Activated T-cell treated with anti-CD3 and anti-CD28 coated beads, Interleukin-2, amount 50 U/mL, for 24 hours (primary cell): Measurements from ENCODE around the gene GMIP.
A peak's percentile ranks its signal among the peaks of the same experiment; 100 is the strongest.

Source experiments
- DNase-seq: peaks from one replicate; pipeline ENCODE4 v3.0.0-alpha.2; 2020
- H3K27ac Mint-ChIP-seq: 2 replicates; pipeline ENCODE4 v1.8.0; 2020; ENCODE audit warnings: mild to moderate bottlenecking, mixed read lengths
- H3K27me3 Mint-ChIP-seq: 2 replicates; pipeline ENCODE4 v1.8.0; 2020; ENCODE audit warnings: mixed read lengths
- H3K36me3 Mint-ChIP-seq: 2 replicates; pipeline ENCODE4 v1.8.0; 2020; ENCODE audit warnings: low read depth, mixed read lengths
- H3K4me1 Mint-ChIP-seq: 2 replicates; pipeline ENCODE4 v1.8.0; 2020; ENCODE audit warnings: low read depth, mixed read lengths
- H3K4me3 Mint-ChIP-seq: 2 replicates; pipeline ENCODE4 v1.8.0; 2020; ENCODE audit warnings: mild to moderate bottlenecking, moderate library complexity, mixed read lengths
- H3K9me3 Mint-ChIP-seq: 2 replicates; pipeline ENCODE4 v1.8.0; 2020; ENCODE audit warnings: mixed read lengths

Gene GMIP

DNA sequence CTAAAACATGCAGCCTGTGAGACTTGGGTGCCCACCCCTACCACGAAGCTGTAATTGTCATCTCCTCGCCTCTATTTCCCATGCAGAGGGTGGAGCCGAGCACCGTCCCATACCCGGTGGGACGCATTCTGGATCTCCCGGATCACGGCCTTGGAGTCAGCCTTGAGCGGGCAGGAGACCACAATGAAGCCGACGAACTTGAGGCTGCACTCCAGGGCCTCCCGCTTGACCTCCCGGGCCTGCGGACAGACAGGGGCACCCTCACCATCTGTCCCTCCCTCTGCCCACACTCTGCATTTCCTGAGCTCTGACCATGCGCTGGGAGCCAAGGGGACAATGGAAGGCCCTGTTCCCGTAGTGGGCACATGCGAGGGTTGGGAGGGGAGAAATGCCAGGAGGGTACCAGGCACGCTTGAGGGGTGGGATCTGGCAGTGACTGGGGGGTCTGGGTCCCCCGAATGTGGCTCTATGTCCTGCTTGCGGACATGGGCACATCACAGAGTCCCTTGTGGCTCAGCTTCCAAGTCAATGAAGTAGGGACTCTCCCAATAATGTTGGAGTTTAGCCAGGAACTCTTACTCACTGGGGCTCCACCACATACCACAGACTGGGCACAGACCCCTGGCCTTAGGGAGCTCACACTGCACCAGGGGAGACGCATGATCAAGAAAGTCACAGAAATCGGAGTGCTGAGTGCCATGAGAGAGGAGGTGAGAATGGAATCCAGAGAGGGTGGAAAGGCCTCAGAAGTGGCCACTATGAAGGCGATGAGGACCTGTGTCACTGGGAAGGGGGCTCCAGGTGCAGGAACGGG lies 9.2 kb upstream of the GMIP start:
- Mint-ChIP-seq H3K9me3 (no peaks in the 10 kb centered on the region), H3K27ac (no peak overlapping the region), H3K36me3 (peaks cover 94% of the 10 kb centered on the region), H3K4me3 (no peak overlapping the region), H3K27me3 (no peaks in the 10 kb centered on the region), H3K4me1 (no peaks in the 10 kb centered on the region)
- no peak for DNase-seq

DNA sequence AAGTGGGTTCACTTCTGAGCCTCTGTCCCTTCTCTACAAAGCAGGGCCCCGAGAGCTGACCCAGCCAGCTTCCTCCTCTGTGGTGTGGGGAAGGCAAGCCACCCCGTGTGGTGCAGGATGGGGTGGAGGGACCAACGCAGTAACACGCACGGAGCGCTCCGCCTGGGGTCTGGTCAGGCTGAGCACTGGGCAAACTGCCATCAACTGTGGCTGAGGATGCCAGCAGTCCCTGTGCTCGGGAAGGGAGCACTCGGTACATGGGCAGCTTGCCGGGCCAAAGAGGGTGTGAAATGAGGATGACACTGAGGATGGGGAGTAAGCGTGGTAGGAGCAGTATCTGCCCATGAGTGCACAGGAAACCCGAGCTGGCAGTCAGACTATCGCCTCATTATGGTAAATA lies 7.6 kb upstream of the GMIP start:
- Mint-ChIP-seq H3K9me3 (no peaks in the 10 kb centered on the region), H3K27me3 (no peaks in the 10 kb centered on the region), H3K4me3 (no peak overlapping the region), H3K4me1 (no peaks in the 10 kb centered on the region), H3K36me3 (peaks cover 94% of the 10 kb centered on the region), H3K27ac (peak overlapping the region; percentile 64)
- DNase-seq = no peak

DNA sequence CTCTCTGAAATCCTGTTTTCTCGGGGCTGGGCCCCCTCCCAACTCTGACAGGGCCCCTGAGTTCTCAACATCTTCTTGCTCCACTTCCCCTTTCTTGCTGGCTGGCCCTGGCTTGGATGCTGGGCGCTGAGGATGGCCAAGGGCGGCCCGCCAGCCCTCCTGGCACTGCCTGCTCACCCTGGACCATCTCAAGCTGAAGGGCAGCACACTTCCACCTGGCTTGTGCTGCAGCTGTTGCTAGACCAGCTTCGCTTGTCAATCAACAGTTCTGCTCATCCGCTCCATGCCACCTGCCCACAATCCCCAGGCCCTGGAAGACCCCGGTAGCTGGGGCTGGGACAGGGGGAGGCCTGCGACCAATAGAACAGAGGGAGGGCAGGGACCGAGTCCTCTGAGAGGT lies 6.9 kb upstream of the GMIP start:
- no peak overlapping the region for H3K4me3 Mint-ChIP-seq
- H3K4me1 Mint-ChIP-seq = no peaks in the 10 kb centered on the region
- H3K9me3 Mint-ChIP-seq = no peaks in the 10 kb centered on the region
- H3K27ac Mint-ChIP-seq = peak overlapping the region; percentile 8
- H3K36me3 Mint-ChIP-seq = peaks cover 94% of the 10 kb centered on the region
- H3K27me3 Mint-ChIP-seq = no peaks in the 10 kb centered on the region
- DNase-seq = no peak

DNA sequence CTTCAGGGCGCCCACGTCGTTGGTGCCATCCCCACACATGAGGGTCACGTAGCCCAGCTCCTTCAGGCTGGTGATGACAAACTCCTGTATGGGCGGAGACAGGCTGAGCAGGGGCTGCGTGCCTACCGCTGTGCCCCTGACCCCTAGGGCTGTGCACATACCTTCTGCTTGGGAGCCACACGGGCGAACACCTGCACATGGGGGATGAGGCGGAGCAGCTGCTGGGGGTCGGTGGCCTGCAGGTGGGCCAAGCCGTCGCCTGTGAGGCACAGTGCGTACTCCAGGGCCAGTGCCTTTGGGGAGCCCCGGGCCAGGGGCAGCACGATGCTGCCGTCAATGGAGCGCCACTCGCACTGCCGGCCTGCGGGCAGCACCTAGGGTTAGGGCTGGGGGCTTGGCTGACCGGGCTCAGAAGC lies 6.1 kb upstream of the GMIP start:
- Mint-ChIP-seq H3K4me1 (no peaks in the 10 kb centered on the region), H3K9me3 (no peaks in the 10 kb centered on the region), H3K27ac (peak overlapping the region; percentile 55), H3K27me3 (no peaks in the 10 kb centered on the region), H3K36me3 (peaks cover 94% of the 10 kb centered on the region), H3K4me3 (no peak overlapping the region)
- no peak for DNase-seq

DNA sequence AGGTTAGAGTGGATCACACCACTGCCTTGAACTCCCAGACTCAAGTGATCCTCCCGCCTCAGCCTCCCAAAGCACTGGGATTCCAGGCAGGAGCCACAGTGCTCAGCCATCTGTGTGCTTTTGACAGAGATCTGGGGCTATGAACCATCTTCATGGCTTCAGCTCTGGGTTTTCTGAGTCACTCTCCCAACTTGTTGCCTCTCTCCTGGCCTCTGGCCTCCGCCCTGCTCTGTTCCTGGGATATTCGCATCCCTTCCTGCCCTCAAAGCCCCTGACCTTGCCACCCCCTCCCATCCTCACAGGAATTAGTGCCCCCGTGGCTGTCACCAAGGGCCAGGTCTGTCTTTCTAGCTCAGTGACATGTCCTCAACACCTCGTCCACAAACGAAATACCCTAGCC lies 5.7 kb upstream of the GMIP start:
- Mint-ChIP-seq H3K4me3 (no peak overlapping the region), H3K9me3 (no peaks in the 10 kb centered on the region), H3K36me3 (peaks cover 94% of the 10 kb centered on the region), H3K27ac (peak overlapping the region; percentile 55), H3K4me1 (peaks cover 2% of the 10 kb centered on the region), H3K27me3 (no peaks in the 10 kb centered on the region)
- DNase-seq = no peak

DNA sequence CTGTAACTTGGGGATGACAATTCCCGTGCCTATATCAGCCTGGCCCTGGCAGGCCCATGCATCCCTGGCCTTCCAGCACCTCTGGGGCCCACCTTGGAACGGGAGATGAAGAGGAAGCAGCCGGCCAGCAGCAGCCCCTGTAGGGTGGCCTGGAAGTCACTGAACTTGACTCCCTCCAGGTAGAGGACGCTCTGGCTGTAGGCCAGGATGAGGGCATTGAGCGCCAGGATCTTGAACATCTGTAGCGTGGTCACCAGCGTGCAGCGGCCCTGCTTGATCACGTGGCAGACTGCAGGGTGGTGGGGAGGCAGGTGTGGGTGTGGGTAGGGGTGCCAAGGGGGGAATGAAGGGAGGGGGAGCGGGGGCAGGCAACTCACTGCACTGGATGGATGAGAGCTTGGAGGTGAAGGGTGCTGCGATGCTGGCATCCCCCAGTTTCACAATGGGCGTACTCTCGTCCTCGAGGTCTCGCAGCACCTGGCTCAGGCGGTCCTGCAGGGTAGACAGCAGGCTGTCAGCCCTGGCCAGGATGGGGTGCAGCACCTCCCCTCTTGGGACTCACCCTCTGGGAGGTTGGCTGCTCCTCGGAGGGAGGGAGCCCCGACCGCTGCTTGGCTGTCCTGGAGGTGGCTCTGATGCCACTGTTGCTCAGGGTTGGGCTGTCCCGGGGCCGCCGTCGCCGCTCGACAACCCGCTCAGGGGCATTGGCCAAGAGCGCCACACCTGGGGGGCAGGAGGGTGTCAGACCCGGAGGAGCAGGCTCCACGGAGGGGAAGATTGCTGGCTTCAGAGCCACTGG lies 3.8 kb upstream of the GMIP start:
- Mint-ChIP-seq H3K27me3 (no peaks in the 10 kb centered on the region), H3K9me3 (no peaks in the 10 kb centered on the region), H3K4me3 (no peak overlapping the region), H3K27ac (no peak overlapping the region), H3K36me3 (peaks cover 94% of the 10 kb centered on the region), H3K4me1 (peaks cover 11% of the 10 kb centered on the region)
- DNase-seq = no peak

DNA sequence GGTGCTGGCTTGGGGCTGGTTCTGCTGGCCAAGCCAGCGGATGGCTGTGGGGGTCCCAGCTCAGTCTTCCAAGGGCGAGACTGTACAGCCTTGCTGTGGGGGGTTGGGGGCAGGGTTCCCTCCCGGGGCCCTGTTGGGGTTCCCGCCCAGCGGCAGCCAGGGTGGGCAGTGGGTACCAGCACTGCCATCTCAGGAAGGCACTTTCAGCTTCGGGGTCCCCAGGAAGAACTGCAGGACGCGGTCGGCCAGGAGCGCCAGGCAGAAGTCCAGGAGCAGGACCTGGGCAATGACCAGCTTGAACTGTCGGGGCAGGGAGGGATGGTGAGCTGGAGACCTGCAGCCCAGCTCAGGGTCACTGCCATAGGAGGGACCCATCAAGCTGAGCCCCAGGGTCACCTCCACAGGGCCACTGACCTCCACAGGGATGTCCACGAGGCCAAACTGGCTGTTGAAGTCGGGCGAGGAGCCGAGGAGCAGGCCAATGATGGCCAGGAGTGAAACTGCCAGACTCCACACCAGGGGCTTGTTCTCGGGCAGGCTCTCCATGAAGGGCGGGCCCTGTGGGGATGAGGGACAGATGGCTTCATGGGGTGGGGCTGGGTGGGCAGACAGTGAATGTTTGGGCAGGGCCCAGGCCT lies 1.9 kb upstream of the GMIP start:
- DNase-seq = no peak
- peaks cover 90% of the 10 kb centered on the region for H3K36me3 Mint-ChIP-seq
- H3K4me3 Mint-ChIP-seq = no peak overlapping the region
- peaks cover 20% of the 10 kb centered on the region for H3K4me1 Mint-ChIP-seq
- H3K27me3 Mint-ChIP-seq = no peaks in the 10 kb centered on the region
- peak overlapping the region; percentile 52 for H3K27ac Mint-ChIP-seq
- H3K9me3 Mint-ChIP-seq = no peaks in the 10 kb centered on the region

DNA sequence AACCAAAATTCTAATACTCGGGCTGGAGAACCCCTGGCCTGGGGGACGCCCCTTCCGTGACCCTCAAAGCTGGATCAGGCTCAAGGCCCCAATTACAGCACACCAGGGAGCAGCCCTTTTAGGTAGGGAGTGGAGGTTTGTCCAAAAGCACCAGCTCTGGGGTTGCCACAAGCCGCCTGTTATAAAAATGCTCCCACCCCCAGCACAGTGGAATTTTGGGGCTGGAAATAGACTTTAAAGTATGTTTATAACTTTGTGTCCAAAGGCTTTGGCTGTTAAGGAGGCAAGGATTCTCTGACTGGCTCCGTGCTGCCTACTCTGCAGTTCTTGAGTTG lies 564 bp upstream of the GMIP start:
- Mint-ChIP-seq H3K27me3 (no peaks in the 10 kb centered on the region), H3K36me3 (peaks cover 91% of the 10 kb centered on the region), H3K4me1 (peaks cover 23% of the 10 kb centered on the region), H3K27ac (peak overlapping the region; percentile 92), H3K9me3 (no peaks in the 10 kb centered on the region), H3K4me3 (peak overlapping the region; percentile 91)
- DNase-seq = no peak

DNA sequence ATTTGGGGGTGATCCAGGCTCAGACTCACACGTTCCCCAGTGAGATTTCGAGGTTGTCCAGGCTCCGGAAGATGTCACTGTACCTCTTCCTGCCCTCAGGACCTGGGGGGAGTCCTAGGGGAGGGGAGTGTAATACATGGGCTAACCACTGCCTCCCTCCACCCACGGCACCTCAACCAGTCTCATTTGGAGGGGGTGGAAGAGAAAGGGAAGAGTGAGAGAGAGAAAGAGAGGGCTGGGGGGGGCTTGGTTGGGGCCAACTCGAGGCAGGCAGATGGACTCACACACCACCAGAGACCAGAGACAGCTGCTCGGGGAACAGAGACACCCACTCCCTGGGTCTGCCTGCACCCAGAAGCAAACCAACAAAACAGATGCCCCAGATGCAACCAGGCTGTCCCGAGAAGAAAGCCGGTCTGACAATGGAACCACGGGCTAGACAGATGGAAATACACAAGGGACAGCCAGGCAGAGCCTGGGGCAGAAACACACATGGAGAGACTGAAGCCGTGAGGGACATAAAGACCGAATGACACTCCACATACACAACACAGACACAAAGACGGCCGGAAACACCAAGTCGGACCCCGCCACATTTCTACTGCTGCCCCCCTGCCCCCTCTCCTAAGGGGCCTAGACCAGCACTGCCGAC lies 825 bp downstream of the GMIP start:
- Mint-ChIP-seq H3K4me3 (peak overlapping the region; percentile 91), H3K27ac (peak overlapping the region; percentile 92), H3K4me1 (peaks cover 23% of the 10 kb centered on the region), H3K36me3 (peaks cover 90% of the 10 kb centered on the region), H3K27me3 (no peaks in the 10 kb centered on the region), H3K9me3 (no peaks in the 10 kb centered on the region)
- DNase-seq = peak; percentile 73

DNA sequence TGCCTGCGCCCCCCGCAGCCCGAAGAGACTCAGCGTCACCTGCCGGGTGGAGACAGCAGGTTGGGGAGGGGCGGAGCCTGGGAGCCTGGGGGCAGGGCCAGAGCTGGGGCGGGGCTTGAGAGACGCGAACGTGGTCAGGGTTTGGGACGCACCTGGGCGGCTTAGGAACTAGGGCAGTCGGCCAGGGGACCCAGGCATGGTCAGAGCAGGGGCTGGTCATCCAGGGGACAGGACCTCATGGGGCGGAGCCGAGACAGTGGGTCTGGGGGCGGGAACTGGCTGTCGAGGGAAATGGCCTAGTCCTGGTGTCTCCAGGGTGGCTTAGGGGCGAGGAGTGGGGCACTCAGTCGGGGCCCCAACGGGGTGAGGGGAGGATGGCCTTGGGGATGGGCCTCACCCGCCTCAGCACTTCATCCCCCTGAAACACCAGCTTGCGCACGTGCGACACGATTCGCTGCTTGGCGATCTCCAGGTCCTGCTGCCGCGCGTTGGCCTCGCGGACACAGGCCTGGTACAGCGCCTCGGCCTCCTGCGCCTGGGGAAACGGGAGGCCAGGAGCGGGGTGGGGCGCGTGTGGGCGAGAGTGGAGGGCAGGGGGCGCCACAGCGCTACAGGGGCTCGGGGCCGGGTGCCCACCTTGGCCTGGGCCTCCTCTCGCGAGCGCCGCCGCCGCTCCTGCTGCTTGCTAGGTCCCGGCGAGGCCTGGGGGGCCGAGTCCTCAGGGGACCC lies 5.8 kb downstream of the GMIP start:
- no peak overlapping the region for H3K27ac Mint-ChIP-seq
- no peak for DNase-seq
- no peaks in the 10 kb centered on the region for H3K9me3 Mint-ChIP-seq
- H3K4me3 Mint-ChIP-seq = no peak overlapping the region
- H3K27me3 Mint-ChIP-seq = no peaks in the 10 kb centered on the region
- peaks cover 90% of the 10 kb centered on the region for H3K36me3 Mint-ChIP-seq
- peaks cover 20% of the 10 kb centered on the region for H3K4me1 Mint-ChIP-seq

DNA sequence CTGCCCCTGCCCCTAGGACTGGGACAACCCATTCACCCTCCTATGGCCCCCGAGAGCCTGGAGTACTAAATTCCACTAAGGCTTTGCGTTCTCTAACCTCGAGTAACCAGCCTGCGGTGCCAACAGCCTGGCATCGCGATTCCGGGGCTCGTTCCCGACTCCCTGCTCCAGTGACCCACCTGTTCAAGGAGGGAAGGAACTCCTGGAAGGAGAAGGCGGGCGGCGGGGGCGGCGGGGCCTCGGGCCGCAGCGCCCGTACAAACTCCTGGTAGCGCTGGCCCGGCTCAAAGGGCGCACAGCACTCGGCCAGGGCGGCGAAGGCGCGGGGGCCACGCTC lies 6.3 kb downstream of the GMIP start:
- Mint-ChIP-seq H3K36me3 (peaks cover 90% of the 10 kb centered on the region), H3K4me1 (peaks cover 16% of the 10 kb centered on the region), H3K27ac (no peak overlapping the region)

DNA sequence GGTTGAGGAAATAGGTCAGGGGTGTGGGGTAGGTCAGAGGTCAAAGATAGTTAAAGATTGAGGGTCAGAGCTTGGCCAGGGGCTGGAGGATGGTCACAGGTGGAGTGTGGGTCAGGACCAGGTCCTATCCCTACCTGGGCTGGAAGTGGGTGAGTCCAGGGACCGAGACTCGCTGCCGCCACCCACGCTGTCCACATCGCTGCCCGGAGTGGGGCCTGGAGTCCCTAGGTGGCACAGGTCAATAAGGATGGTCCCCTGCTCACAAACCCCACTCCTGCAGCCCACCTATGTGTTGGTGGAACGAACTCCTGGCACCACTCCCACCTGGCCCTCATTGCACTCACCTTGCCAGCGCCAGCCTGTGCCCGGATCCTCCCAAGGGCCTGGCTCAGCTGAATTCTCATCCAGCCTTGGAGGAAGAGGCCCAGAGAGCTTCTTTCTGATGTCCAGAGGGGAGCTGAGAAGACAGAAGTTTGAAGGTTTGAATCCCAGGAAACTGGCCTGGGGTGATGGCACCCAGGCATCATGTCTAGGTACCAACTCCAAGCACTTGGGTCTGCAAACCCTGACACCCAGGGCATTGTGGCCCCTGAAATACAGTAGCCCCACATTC lies 6.8 kb downstream of the GMIP start:
- DNase-seq = no peak
- H3K4me1 Mint-ChIP-seq = peaks cover 11% of the 10 kb centered on the region
- H3K4me3 Mint-ChIP-seq = no peak overlapping the region
- H3K27ac Mint-ChIP-seq = peak overlapping the region; percentile 50
- H3K36me3 Mint-ChIP-seq = peaks cover 86% of the 10 kb centered on the region
- H3K9me3 Mint-ChIP-seq = no peaks in the 10 kb centered on the region
- H3K27me3 Mint-ChIP-seq = no peaks in the 10 kb centered on the region

More for the DNA sequence above, 6.3 kb downstream of the GMIP start:
- Mint-ChIP-seq H3K27me3 (no peaks in the 10 kb centered on the region), H3K4me3 (no peak overlapping the region), H3K9me3 (no peaks in the 10 kb centered on the region)
- DNase-seq = no peak

DNA sequence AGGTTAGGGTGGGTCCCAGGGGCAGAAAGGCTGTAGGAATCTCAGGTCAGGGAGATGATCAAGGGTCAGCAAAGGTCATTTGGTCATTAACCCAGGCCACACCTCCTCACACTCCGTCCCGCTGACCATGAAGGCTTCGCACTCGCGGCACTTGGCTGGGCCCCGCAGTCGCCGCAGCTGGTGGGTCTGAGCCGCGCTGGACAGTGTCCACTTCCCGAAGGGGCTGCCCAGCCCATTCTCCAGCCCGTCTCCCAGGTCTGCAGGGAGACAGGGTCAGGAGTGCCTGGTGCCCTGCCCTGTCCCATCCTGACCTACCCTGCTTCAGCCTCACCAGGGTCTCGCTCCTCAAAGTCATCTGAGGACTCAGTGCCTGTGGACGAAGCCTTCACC lies 8.1 kb downstream of the GMIP start:
- peaks cover 89% of the 10 kb centered on the region for H3K36me3 Mint-ChIP-seq

More for the DNA sequence above, 8.1 kb downstream of the GMIP start:
- peaks cover 8% of the 10 kb centered on the region for H3K4me1 Mint-ChIP-seq
- no peaks in the 10 kb centered on the region for H3K9me3 Mint-ChIP-seq
- no peaks in the 10 kb centered on the region for H3K27me3 Mint-ChIP-seq
- no peak for DNase-seq
- no peak overlapping the region for H3K27ac Mint-ChIP-seq
- no peak overlapping the region for H3K4me3 Mint-ChIP-seq
